SK-N-SH treated with all-trans-retinoic acid at 6 μM for 48 hours (cell line): ENCODE measurements around the gene ZFX.

Experiments used
- ATAC-seq: fragments of 200-7000 bp; cut with Tn5 transposase; 3 replicates; pipeline ENCODE4 v1.9.1; 2020; ENCODE audit warnings: mild to moderate bottlenecking, moderate library complexity
- ARNTL ChIP-seq: fragments of 450-650 bp; formaldehyde crosslinking; IDR thresholded peaks from 2 replicates; pipeline ENCODE4 v1.5.0; 2020; ENCODE audit warnings: low read depth, mild to moderate bottlenecking, moderate library complexity, borderline replicate concordance
- BACH2 ChIP-seq: fragments of 250-450 bp; sonication (Bioruptor Pico); IDR thresholded peaks from 2 replicates; pipeline ENCODE4 v1.9.0; 2021; ENCODE audit warnings: mild to moderate bottlenecking, borderline replicate concordance
- CREB5 ChIP-seq: fragments of 250-450 bp; sonication (Bioruptor Pico); IDR thresholded peaks from 2 replicates; pipeline ENCODE4 v1.5.1; 2020; ENCODE audit warnings: low read depth, mild to moderate bottlenecking, moderate library complexity
- CSDC2 ChIP-seq: fragments of 250-450 bp; sonication (Bioruptor Pico); IDR thresholded peaks from 2 replicates; pipeline ENCODE4 v1.5.0; 2020; ENCODE audit warnings: mild to moderate bottlenecking, moderate library complexity
- GLIS3 ChIP-seq: fragments of 250-450 bp; sonication (Bioruptor Pico); IDR thresholded peaks from 2 replicates; pipeline ENCODE4 v1.5.0; 2020; ENCODE audit warnings: mild to moderate bottlenecking, moderate library complexity
- ISL1 ChIP-seq: fragments of 250-450 bp; sonication (Bioruptor Pico); IDR thresholded peaks from 2 replicates; pipeline ENCODE4 v2.1.2; 2022; ENCODE audit warnings: mild to moderate bottlenecking, moderate library complexity
- OSR1 ChIP-seq: fragments of 250-450 bp; sonication (Bioruptor Pico); IDR thresholded peaks from 2 replicates; pipeline ENCODE4 v1.8.0; 2022; ENCODE audit warnings: moderate library complexity, mild to moderate bottlenecking, inconsistent platforms
- PATZ1 ChIP-seq: fragments of 250-450 bp; sonication (Bioruptor Pico); IDR thresholded peaks from 2 replicates; pipeline ENCODE4 v1.8.0; 2020; ENCODE audit warnings: mild to moderate bottlenecking, moderate library complexity, borderline replicate concordance
- POU6F1 ChIP-seq: fragments of 250-450 bp; sonication (Bioruptor Pico); IDR thresholded peaks from 2 replicates; pipeline ENCODE4 v1.8.0; 2021; ENCODE audit warnings: low read depth, mild to moderate bottlenecking, moderate library complexity, borderline replicate concordance
- RARB ChIP-seq: fragments of 250-450 bp; sonication (Bioruptor Pico); IDR thresholded peaks from 2 replicates; pipeline ENCODE4 v1.8.0; 2021; ENCODE audit warnings: mild to moderate bottlenecking, moderate library complexity
- SNAI2 ChIP-seq: fragments of 250-450 bp; sonication (Bioruptor Pico); IDR thresholded peaks from 2 replicates; pipeline ENCODE4 v1.5.0; 2020; ENCODE audit warnings: mild to moderate bottlenecking, moderate library complexity
- TCF4 ChIP-seq: fragments of 250-450 bp; sonication (Bioruptor Pico); IDR thresholded peaks from 2 replicates; pipeline ENCODE4 v1.8.0; 2021; ENCODE audit warnings: mild to moderate bottlenecking, moderate library complexity, borderline replicate concordance
- TSHZ2 ChIP-seq: fragments of 250-450 bp; sonication (Bioruptor Pico); IDR thresholded peaks from 2 replicates; pipeline ENCODE4 v1.5.0; 2020; ENCODE audit warnings: mild to moderate bottlenecking, moderate library complexity
- ZFP3 ChIP-seq: fragments of 250-450 bp; sonication (Bioruptor Pico); IDR thresholded peaks from 2 replicates; pipeline ENCODE4 v1.5.0; 2020; ENCODE audit warnings: mild to moderate bottlenecking, moderate library complexity
- ZFP30 ChIP-seq: fragments of 450-650 bp; formaldehyde crosslinking; IDR thresholded peaks from 2 replicates; pipeline ENCODE4 v1.5.0; 2022; ENCODE audit warnings: mild to moderate bottlenecking, moderate library complexity
- ZNF565 ChIP-seq: fragments of 450-650 bp; formaldehyde crosslinking; conservative IDR thresholded peaks from 2 replicates; pipeline ENCODE4 v1.5.0; 2020; ENCODE audit warnings: low read depth, mild to moderate bottlenecking, moderate library complexity
- ZNF70 ChIP-seq: fragments of 450-650 bp; formaldehyde crosslinking; IDR thresholded peaks from 2 replicates; pipeline ENCODE4 v1.5.0; 2020; ENCODE audit warnings: mild to moderate bottlenecking, moderate library complexity

The ZFX gene

GRCh38 chrX:24148535-24149350 lies 786 bp upstream of the ZFX start:
- peak; percentile 13 for ATAC-seq
- TF ChIP-seq PATZ1 (CRISPR knock-in tag) (peak; percentile 19; the same call in 1 of the 2 replicates), SNAI2 (no peak), ISL1 (CRISPR knock-in tag) (0 out of 2 replicates have a peak, but pooled peaks have one; percentile 14)

- ATAC-seq = peak; percentile 81
- TF ChIP-seq TSHZ2 (CRISPR knock-in tag) (peak; percentile 44; the same call in 1 of the 2 replicates), CSDC2 (CRISPR knock-in tag) (no peak)
These were observed 692 bp downstream of the ZFX start for GRCh38 chrX:24150051-24150790.

- TF ChIP-seq ISL1 (CRISPR knock-in tag) (no peak), ARNTL (CRISPR knock-in tag) (no peak), ZNF70 (CRISPR knock-in tag) (no peak), RARB (CRISPR knock-in tag) (no peak), OSR1 (no peak), POU6F1 (CRISPR knock-in tag) (no peak), BACH2 (no peak), PATZ1 (CRISPR knock-in tag) (no peak), ZNF565 (CRISPR knock-in tag) (no peak), GLIS3 (CRISPR knock-in tag) (no peak), ZFP30 (CRISPR knock-in tag) (no peak), CREB5 (CRISPR knock-in tag) (no peak), TCF4 (CRISPR knock-in tag) (no peak)
- no peak for ATAC-seq
These were observed 1.4 kb downstream of the ZFX start for GRCh38 chrX:24150898-24151297.

GRCh38 chrX:24151513-24151912 lies 2.0 kb downstream of the ZFX start:
- TF ChIP-seq ZFP3 = no peak
- ATAC-seq = no peak
